Islet of Langerhans (tissue), 1 donor: Measurements from ENCODE around the gene ADAMTS2.

Experiments used
- FAIRE-seq: peaks from one replicate; lab custom pipeline; 2011; peaks lifted over from hg19 to GRCh38; lab: Jason Lieb, UNC

ADAMTS2 gene

GRCh38 chr5:179176571-179177230, 168.6 kb downstream of the ADAMTS2 start:
- no peak for FAIRE-seq

GRCh38 chr5:179176166-179176565, 169.1 kb downstream of the ADAMTS2 start:
- no peak for FAIRE-seq

GRCh38 chr5:179171816-179172745, 173.2 kb downstream of the ADAMTS2 start:
- no peak for FAIRE-seq

GRCh38 chr5:179171251-179171815, 173.9 kb downstream of the ADAMTS2 start:
- FAIRE-seq, result no peak

- no peak for FAIRE-seq
Observed at GRCh38 chr5:179170606-179171005, 174.7 kb downstream of the ADAMTS2 start.

GRCh38 chr5:179169836-179170235, 175.4 kb downstream of the ADAMTS2 start:
- FAIRE-seq, result no peak

- no peak for FAIRE-seq
Observed at GRCh38 chr5:179168664-179169063, 176.6 kb downstream of the ADAMTS2 start.

GRCh38 chr5:179167871-179168451, 177.3 kb downstream of the ADAMTS2 start:
- no peak for FAIRE-seq

GRCh38 chr5:179166886-179167841, 178.1 kb downstream of the ADAMTS2 start:
- no peak for FAIRE-seq

GRCh38 chr5:179166171-179166885, 178.9 kb downstream of the ADAMTS2 start:
- no peak for FAIRE-seq

- FAIRE-seq, result no peak
Observed at GRCh38 chr5:179165421-179166170, 179.7 kb downstream of the ADAMTS2 start.

- no peak for FAIRE-seq
Observed at GRCh38 chr5:179164331-179165311, 180.6 kb downstream of the ADAMTS2 start.

- no peak for FAIRE-seq
Observed at GRCh38 chr5:179163236-179164155, 181.8 kb downstream of the ADAMTS2 start.

GRCh38 chr5:179162351-179163235, 182.7 kb downstream of the ADAMTS2 start:
- FAIRE-seq, result no peak

GRCh38 chr5:179161901-179162300, 183.4 kb downstream of the ADAMTS2 start:
- no peak for FAIRE-seq

- no peak for FAIRE-seq
Observed at GRCh38 chr5:179160584-179160983, 184.7 kb downstream of the ADAMTS2 start.

GRCh38 chr5:179158556-179158955, 186.7 kb downstream of the ADAMTS2 start:
- FAIRE-seq, result no peak
